GM19468 (cell line): ENCODE data around the gene GCNT2.
"Not testable (repeated sequence)": the region's sequence is repeated elsewhere in the genome, so short reads cannot be mapped to it uniquely, and the experiment has no call there.

Experiments
- ATAC-seq: cut with Tn5 transposase; IDR thresholded peaks from one replicate; pipeline ENCODE4 v1.9.1; 2021; ENCODE audit warnings: mild to moderate bottlenecking, moderate library complexity, moderate number of reproducible peaks; ENCODE audit not compliant: unreplicated experiment; ENCODE audit errors: extremely low read depth

Gene GCNT2

GRCh38 chr6:10641528-10641927, 120.4 kb downstream of the GCNT2 start:
- no peak for ATAC-seq

DNA sequence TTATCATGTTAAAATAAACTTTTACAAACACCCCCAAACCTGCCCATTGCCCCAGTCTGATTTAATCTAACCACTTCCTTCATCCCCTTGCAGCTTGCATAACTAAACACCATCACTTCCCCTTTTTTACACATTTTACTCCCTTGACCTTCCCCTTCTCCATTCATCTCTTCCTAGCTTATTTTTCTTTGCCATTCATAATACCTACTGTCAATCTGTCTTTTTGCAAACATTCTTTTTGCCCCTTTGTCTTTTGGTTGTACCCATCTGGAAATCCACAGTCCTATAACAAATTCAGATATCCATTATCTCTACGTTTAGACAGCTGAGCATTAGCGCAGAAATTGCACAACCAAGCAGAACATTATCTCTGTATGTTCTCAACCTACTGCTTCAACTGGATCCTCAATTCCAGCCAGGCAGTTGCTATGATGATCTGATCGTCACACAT, 122.1 kb downstream of the GCNT2 start:
- no peak for ATAC-seq

- ATAC-seq = no peak
These were observed 123.1 kb downstream of the GCNT2 start for GRCh38 chr6:10644225-10644624.

GRCh38 chr6:10655508-10656055, 134.4 kb downstream of the GCNT2 start:
- ATAC-seq = no peak

DNA sequence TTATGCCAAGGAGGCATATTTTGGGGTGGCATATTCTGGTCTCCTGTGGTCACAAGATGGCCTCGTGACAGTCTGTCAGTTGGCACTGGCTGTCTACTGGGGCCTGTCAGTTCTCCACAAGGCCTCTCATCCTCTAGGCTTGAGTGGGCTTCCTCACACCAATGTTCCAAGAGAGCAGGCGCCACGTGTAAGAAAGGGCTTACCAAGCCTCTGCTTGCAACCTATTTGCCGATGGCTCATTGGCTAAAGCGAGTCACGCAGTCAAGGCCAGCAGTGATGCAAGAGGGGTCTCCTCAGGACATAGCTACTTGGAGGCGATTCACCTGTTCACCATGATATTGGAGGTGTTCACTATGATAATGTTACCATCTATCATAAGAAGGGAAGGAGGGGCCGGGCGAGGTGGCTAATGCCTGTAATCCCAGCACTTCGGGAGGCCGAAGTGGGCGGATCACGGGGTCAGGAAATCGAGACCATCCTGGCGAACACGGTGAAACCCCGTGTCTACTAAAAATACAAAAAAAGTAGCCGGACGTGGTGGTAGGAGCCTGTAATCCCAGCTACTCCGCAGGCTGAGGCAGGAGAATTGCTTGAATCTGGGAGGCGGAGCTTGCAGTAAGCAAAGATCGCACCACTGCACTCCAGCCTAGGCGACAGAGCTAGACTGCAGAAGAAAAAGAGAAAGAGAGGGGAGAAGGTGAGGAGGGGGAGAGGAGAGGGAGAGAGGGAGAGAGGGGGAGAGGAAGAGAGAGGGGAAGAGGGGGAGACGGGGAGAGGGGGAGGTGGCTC, 138.0 kb downstream of the GCNT2 start:
- no peak for ATAC-seq

GRCh38 chr6:10659699-10660348, 138.7 kb downstream of the GCNT2 start:
- no peak for ATAC-seq

DNA sequence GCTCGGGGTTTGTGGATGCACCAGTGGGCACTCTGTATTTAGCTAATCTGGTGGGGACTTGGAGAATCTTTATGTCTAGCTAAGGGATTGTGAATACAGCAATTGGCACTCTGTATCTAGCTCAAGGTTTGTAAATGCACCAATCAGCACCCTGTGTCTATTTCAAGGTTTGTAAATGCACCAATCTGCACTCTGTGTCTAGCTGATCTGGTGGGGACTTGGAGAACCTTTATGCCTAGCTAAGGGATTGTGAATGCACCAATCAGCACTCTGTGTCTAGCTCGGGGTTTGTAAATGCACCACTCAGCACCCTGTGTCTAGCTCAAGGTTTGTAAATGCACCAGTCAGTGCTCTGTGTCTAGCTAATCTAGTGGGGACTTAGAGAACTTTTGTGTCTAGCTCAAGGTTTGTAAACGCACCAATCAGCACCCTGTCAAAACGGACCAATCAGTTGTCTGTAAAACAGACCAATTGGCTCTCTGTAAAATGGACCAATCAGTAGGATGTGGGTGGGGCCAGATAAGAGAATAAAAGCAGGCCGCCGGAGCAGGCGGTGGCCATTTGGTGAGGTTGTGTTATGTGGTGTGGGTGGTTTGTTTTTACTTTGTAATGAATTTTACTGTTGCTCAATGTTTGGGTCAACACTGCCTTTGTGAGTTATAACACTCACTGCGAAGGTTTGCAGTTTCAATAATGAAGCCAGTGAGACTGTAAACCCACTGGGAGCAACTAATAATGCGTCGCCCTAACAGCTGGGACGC, 139.5 kb downstream of the GCNT2 start:
- ATAC-seq = not testable (repeated sequence)

- ATAC-seq = no peak
These were observed 141.1 kb downstream of the GCNT2 start for GRCh38 chr6:10662207-10662606.

DNA sequence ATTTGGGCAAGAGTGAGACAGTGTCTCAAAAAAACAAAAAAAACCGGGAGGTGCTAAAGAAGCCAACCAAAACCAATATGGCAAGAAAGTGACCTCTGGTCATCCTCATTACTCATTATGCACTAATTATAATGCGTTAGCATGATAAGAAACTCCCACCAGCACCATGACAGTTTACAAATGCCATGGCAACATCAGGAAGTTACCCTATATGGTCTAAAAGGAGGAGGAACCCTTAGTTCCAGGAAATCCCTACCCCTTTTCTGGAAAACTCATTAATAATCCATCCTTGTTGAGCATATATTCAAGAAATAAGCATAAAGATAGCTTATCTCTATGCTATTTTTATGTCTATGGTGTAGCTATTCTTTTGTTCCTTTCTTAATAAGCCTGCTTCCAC, 141.6 kb downstream of the GCNT2 start:
- no peak for ATAC-seq

- ATAC-seq = not testable (repeated sequence)
These were observed 144.4 kb downstream of the GCNT2 start for GRCh38 chr6:10665595-10665994.

DNA sequence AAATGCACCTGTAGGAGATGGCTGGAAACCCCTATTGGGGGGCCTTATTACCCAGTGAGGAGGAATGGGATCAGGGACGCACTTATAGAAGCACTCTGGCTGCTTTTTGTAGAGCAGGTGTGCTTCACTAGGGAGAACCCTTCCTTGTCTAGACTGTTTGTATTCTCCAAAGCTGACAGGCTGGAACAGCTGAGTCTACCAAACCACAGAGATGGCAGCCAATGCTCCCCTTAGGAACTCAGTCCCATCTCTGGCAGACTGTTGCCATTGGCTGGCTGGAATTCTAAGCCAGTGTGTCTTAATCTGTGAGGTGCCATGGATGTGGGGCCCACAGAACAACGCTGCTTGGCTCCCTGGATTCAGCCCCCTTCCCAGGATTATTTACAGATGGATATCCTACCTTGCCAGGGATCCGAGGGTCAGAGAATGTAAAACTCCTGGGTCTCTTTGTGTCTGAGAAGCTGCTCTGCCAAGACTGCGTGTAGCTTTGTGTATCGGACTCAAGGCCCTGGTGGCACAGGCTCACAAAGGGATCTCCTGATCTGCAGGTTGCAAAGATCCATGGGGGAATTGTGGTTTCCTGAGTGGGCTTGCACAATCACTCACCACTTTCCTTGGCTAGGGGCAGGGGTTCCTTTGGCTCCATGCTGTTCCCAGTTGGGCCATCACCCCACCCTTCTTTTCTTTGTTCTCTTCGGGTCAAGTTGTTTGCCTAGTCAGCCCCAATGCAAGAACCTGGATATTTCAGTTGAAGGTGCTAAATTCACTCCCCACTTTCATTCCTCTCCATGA, 147.2 kb downstream of the GCNT2 start:
- ATAC-seq = no peak

DNA sequence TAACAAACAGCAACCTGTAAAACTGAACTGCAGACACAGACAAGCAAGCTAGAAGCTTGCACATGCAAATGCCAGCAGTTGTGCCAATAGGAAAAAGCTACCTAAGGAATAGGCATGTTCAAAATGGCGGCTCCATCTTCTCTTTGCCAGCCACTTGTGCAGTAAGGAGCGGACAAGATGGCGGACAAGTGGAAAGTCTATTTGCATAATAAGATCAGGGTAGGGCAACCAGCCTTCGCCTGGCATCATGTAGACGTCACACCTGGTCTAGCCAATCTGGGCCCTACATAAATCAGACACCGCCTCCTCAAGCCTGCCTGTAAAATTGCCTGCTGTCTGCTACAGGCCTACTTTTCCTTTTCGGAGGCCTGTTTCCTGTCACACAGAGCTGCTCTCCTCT, 155.3 kb downstream of the GCNT2 start:
- no peak for ATAC-seq

- ATAC-seq = no peak
These were observed 157.3 kb downstream of the GCNT2 start for GRCh38 chr6:10678456-10678855.
